Neural progenitor cell (in vitro differentiated cells): Measurements from ENCODE around the gene RALB.

Source experiments
- EZH2 ChIP-seq: fragments of 200-600 bp; sonication (generic); IDR thresholded peaks from 2 replicates; pipeline ENCODE4 v1.6.1; 2017; ENCODE audit warnings: antibody characterized with exemption, mild to moderate bottlenecking, moderate library complexity
- EZH2phosphoT487 ChIP-seq: fragments of 200-600 bp; sonication (generic); IDR thresholded peaks from 2 replicates; pipeline ENCODE4 v1.6.1; 2017; ENCODE audit warnings: antibody characterized with exemption
- TF ChIP-seq, protein P1 (sequence below): fragments of 200-600 bp; sonication (generic); IDR thresholded peaks from 2 replicates; pipeline ENCODE4 v1.5.1; 2017; ENCODE audit warnings: antibody characterized with exemption, mild to moderate bottlenecking

DNA sequence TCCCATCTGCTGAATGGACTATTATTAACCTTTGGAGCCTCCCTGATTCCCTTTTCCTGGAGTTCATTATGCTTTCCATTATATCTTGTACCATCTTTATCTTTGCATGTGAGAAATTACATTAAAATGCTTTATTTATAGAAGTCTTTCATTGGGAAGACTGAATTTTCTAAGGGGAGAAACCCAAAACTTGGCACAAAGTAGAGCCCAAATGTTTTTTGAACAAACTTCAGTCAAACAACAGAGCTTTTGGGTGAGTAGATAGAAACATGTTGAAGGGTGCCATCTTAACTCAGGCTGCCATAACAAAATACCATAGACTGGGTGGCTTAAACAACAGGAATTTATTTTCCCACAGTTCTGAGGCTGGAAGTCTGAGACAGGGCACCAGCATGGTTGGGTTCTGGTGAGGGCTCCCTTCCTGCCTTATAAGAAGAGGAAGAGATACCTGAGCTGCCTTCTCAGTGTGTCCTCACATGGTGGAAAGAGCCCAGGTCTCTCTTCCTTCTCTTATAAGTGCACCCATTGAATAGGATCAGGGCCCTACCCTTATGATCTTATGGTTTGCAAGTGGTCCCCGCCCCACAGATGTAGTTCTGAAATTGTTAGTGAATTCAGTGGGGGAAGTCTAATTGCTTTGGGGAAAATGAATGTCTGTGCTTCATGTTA, 19.2 kb downstream of the RALB start:
- TF ChIP-seq, protein P1, sequence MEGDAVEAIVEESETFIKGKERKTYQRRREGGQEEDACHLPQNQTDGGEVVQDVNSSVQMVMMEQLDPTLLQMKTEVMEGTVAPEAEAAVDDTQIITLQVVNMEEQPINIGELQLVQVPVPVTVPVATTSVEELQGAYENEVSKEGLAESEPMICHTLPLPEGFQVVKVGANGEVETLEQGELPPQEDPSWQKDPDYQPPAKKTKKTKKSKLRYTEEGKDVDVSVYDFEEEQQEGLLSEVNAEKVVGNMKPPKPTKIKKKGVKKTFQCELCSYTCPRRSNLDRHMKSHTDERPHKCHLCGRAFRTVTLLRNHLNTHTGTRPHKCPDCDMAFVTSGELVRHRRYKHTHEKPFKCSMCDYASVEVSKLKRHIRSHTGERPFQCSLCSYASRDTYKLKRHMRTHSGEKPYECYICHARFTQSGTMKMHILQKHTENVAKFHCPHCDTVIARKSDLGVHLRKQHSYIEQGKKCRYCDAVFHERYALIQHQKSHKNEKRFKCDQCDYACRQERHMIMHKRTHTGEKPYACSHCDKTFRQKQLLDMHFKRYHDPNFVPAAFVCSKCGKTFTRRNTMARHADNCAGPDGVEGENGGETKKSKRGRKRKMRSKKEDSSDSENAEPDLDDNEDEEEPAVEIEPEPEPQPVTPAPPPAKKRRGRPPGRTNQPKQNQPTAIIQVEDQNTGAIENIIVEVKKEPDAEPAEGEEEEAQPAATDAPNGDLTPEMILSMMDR: no peak
- TF ChIP-seq EZH2 (no peak), EZH2phosphoT487 (no peak)
